SK-N-SH (cell line): ENCODE measurements around the gene ZSCAN18. TPM values are rescaled to one million over a fixed set of nuclear protein-coding genes. Genes with fewer than 3 reads are reported as not detected.

Source experiments
- CTCF ChIA-PET: fragments of 300-600, 350-600 bp; formaldehyde crosslinking; extraction: SDS; loops from one replicate; lab custom pipeline; 2021; lab: Yijun Ruan, JAX
- POLR2A ChIA-PET: fragments of 350-600 bp; sonication (Branson Sonifier 250); formaldehyde crosslinking; extraction: SDS; loops from one replicate; lab custom pipeline; 2020; ENCODE audit warnings: antibody characterized with exemption, inconsistent platforms; lab: Yijun Ruan, JAX
- DNase-seq: peaks from one replicate; pipeline ENCODE4 v3.0.0; 2012
- H2AFZ ChIP-seq: fragments of 200-600 bp; sonication (generic); 2 replicates; pipeline ENCODE4 v1.8.1; 2016; ENCODE audit warnings: antibody characterized with exemption, mild to moderate bottlenecking, low read depth
- H3F3A ChIP-seq: fragments of 200-600 bp; sonication (generic); replicated peaks from 2 replicates; pipeline ENCODE3; 2016; ENCODE audit warnings: antibody characterized with exemption, mild to moderate bottlenecking; ENCODE audit not compliant: insufficient read depth
- H3K27ac ChIP-seq, 2 experiments: fragments of 200-500 bp in 1 of 2; fragments of 200-600 bp in 1 of 2; sonication (Bioruptor generic) in 1 of 2; sonication (generic), shearing (Covaris generic) in 1 of 2; 2 replicates each; pipeline versions ENCODE4 v1.5.1 to v1.6.1; 2014 to 2016; ENCODE audit warnings: low read depth in 2 of 2, inconsistent platforms in 1 of 2, low read length in 1 of 2, mild to moderate bottlenecking in 1 of 2, mixed read lengths in 1 of 2
- H3K27me3 ChIP-seq: fragments of 200-600 bp; sonication (generic), shearing (Covaris generic); 2 replicates; pipeline ENCODE4 v1.6.1; 2016; ENCODE audit warnings: mixed run types; ENCODE audit not compliant: insufficient read depth
- H3K36me3 ChIP-seq, 2 experiments: fragments of 200-500 bp in 1 of 2; fragments of 200-600 bp in 1 of 2; sonication (Bioruptor generic) in 1 of 2; sonication (generic) in 1 of 2; replicated peaks in 1 of 2; 2 replicates each; pipeline versions ENCODE3 to v1.5.1; 2014 to 2016; ENCODE audit warnings: low read length in 1 of 2, mild to moderate bottlenecking in 1 of 2; ENCODE audit not compliant: insufficient read depth in 2 of 2, control insufficient read depth in 1 of 2
- H3K4me1 ChIP-seq, 2 experiments: fragments of 200-500 bp in 1 of 2; fragments of 200-600 bp in 1 of 2; sonication (Bioruptor generic) in 1 of 2; sonication (generic), shearing (Covaris generic) in 1 of 2; 2 replicates each; pipeline versions ENCODE4 v1.5.1 to v1.6.1; 2014 to 2016; ENCODE audit warnings: low read depth in 1 of 2, low read length in 1 of 2, mixed run types in 1 of 2; ENCODE audit not compliant: insufficient read depth in 2 of 2, control insufficient read depth in 1 of 2
- H3K4me2 ChIP-seq: fragments of 200-600 bp; sonication (generic), shearing (Covaris generic); 2 replicates; pipeline ENCODE4 v1.6.1; 2017; ENCODE audit warnings: mixed run types
- H3K4me3 ChIP-seq, 2 experiments: fragments of 200-500 bp in 1 of 2; fragments of 200-600 bp in 1 of 2; sonication (Bioruptor generic) in 1 of 2; sonication (generic), shearing (Covaris generic) in 1 of 2; 2 replicates each; pipeline versions ENCODE4 v1.5.1 to v1.8.1; 2014 to 2016; ENCODE audit warnings: low read depth in 2 of 2, inconsistent platforms in 1 of 2, low read length in 1 of 2, mild to moderate bottlenecking in 1 of 2, mixed read lengths in 1 of 2, moderate library complexity in 1 of 2
- H3K79me2 ChIP-seq: fragments of 200-600 bp; sonication (generic); 2 replicates; pipeline ENCODE4 v1.8.1; 2017; ENCODE audit warnings: mild to moderate bottlenecking; ENCODE audit not compliant: insufficient read depth
- H3K9ac ChIP-seq: fragments of 200-600 bp; sonication (generic); 2 replicates; pipeline ENCODE4 v1.6.1; 2017; ENCODE audit warnings: mixed run types
- H3K9me2 ChIP-seq: fragments of 200-600 bp; sonication (generic); 2 replicates; pipeline ENCODE4 v1.6.1; 2017; ENCODE audit warnings: mixed run types
- H3K9me3 ChIP-seq: fragments of 200-600 bp; sonication (generic); 2 replicates; pipeline ENCODE4 v1.6.1; 2017; ENCODE audit warnings: mixed run types, mild to moderate bottlenecking, moderate library complexity
- H4K20me1 ChIP-seq: fragments of 200-600 bp; sonication (generic); 2 replicates; pipeline ENCODE4 v1.6.1; 2017; ENCODE audit warnings: mild to moderate bottlenecking, mixed run types; ENCODE audit not compliant: insufficient read depth
- EP300 ChIP-seq, 2 experiments: IDR thresholded peaks; 2 replicates each; pipeline versions ENCODE4 v1.4.0 to v1.6.1; 2012; ENCODE audit warnings: borderline replicate concordance in 1 of 2, low read depth in 1 of 2, low read length in 1 of 2
- EZH2phosphoT487 ChIP-seq: fragments of 200-600 bp; sonication (generic); IDR thresholded peaks from 2 replicates; pipeline ENCODE4 v1.6.1; 2017; ENCODE audit warnings: low read depth, mixed run types, mild to moderate bottlenecking, antibody characterized with exemption, moderate library complexity, borderline replicate concordance
- FOSL2 ChIP-seq: IDR thresholded peaks from 2 replicates; pipeline ENCODE4 v1.4.0; 2012; ENCODE audit warnings: low read depth, mild to moderate bottlenecking, moderate library complexity, borderline replicate concordance
- GATA2 ChIP-seq: sonication (generic); formaldehyde crosslinking; IDR thresholded peaks from 2 replicates; pipeline ENCODE4 v1.5.0; 2020; ENCODE audit warnings: mild to moderate bottlenecking, missing genetic modification reagents
- JUND ChIP-seq: IDR thresholded peaks from 2 replicates; pipeline ENCODE4 v1.4.0; 2012
- MEF2A ChIP-seq: IDR thresholded peaks from 2 replicates; pipeline ENCODE4 v1.4.0; 2012; ENCODE audit warnings: low read depth, borderline replicate concordance
- NRF1 ChIP-seq: IDR thresholded peaks from 2 replicates; pipeline ENCODE4 v1.6.1; 2012; ENCODE audit warnings: low read depth, mild to moderate bottlenecking, low read length
- POLR2AphosphoS5 ChIP-seq: IDR thresholded peaks from 2 replicates; pipeline ENCODE4 v1.6.1; 2012; ENCODE audit warnings: low read depth, low read length
- RCOR1 ChIP-seq: fragments of 150-350 bp; IDR thresholded peaks from 2 replicates; pipeline ENCODE4 v1.6.1; 2017; ENCODE audit warnings: antibody characterized with exemption, low read length
- RFX5 ChIP-seq: IDR thresholded peaks from 2 replicates; pipeline ENCODE4 v1.6.1; 2012; ENCODE audit warnings: mild to moderate bottlenecking, improper control_type of control experiment, low read length
- SIN3A ChIP-seq: IDR thresholded peaks from 2 replicates; pipeline ENCODE4 v1.6.1; 2012; ENCODE audit warnings: low read depth, mild to moderate bottlenecking, low read length, moderate library complexity, borderline replicate concordance
- SMC3 ChIP-seq: IDR thresholded peaks from 2 replicates; pipeline ENCODE4 v1.6.1; 2012; ENCODE audit warnings: low read depth, low read length, improper control_type of control experiment
- TAF1 ChIP-seq: IDR thresholded peaks from 2 replicates; pipeline ENCODE4 v1.6.1; 2012; ENCODE audit warnings: low read depth, mild to moderate bottlenecking, low read length, moderate library complexity, borderline replicate concordance
- WGBS: methylation state at CpG from one replicate; pipeline ENCODE4 v1.1.6; 2017; ENCODE audit warnings: low lambda C conversion rate; 5-methylcytosine and 5-hydroxymethylcytosine counted together
- polyA plus RNA-seq, 3 experiments: library from polyadenylated mRNA; depleted of rRNA; stranded (reverse); fragments of >200 nt; gene quantifications; 2 replicates each; pipeline ENCODE4 v1.2.3, GENCODE V29; 2012
- TF ChIP-seq, protein P1 (sequence below): fragments of 200-600 bp; sonication (generic); IDR thresholded peaks from 2 replicates; pipeline ENCODE4 v1.6.1; 2017; ENCODE audit warnings: antibody characterized with exemption, mild to moderate bottlenecking, moderate library complexity
- TF ChIP-seq, protein P2 (sequence below): IDR thresholded peaks from 2 replicates; pipeline ENCODE4 v1.4.0; 2012; ENCODE audit warnings: low read depth, borderline replicate concordance
- TF ChIP-seq, protein P3 (sequence below): fragments of 150-350 bp; IDR thresholded peaks from 2 replicates; pipeline ENCODE4 v1.6.1; 2017; ENCODE audit warnings: antibody characterized with exemption, low read length, low read depth, borderline replicate concordance
- TF ChIP-seq, protein P4 (sequence below): IDR thresholded peaks from 2 replicates; pipeline ENCODE4; 2012

Gene ZSCAN18
- polyA plus RNA-seq, 1 of the 3 experiments (the other 2 are of a cell fraction), result 26.7 TPM

GRCh38 chr19:58056261-58056660, 41.8 kb downstream of the ZSCAN18 start:
- ChIA-PET CTCF (no interaction called here), POLR2A (no interaction called here)
- Histone ChIP-seq H3K9me3 (no peaks in the 10 kb centered on the region), H3K79me2 (no peaks in the 10 kb centered on the region), H3K36me3 (no peaks in the 10 kb centered on the region), H3K4me2 (no peak overlapping the region), H2AFZ (no peak overlapping the region), H3K4me1 (no peaks in the 10 kb centered on the region), H3K27me3 (no peaks in the 10 kb centered on the region), H3K4me3 (no peak overlapping the region), H3F3A (no peaks in the 10 kb centered on the region), H3K27ac (no peak overlapping the region), H4K20me1 (no peaks in the 10 kb centered on the region), H3K9ac (no peak overlapping the region), H3K9me2 (no peaks in the 10 kb centered on the region)
- 17% methylated on average over 2 of the region's 8 CpGs for WGBS
- no peak for DNase-seq
- TF ChIP-seq, protein P1, sequence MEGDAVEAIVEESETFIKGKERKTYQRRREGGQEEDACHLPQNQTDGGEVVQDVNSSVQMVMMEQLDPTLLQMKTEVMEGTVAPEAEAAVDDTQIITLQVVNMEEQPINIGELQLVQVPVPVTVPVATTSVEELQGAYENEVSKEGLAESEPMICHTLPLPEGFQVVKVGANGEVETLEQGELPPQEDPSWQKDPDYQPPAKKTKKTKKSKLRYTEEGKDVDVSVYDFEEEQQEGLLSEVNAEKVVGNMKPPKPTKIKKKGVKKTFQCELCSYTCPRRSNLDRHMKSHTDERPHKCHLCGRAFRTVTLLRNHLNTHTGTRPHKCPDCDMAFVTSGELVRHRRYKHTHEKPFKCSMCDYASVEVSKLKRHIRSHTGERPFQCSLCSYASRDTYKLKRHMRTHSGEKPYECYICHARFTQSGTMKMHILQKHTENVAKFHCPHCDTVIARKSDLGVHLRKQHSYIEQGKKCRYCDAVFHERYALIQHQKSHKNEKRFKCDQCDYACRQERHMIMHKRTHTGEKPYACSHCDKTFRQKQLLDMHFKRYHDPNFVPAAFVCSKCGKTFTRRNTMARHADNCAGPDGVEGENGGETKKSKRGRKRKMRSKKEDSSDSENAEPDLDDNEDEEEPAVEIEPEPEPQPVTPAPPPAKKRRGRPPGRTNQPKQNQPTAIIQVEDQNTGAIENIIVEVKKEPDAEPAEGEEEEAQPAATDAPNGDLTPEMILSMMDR, result no peak
- no peak for TF ChIP-seq FOSL2
- TF ChIP-seq GATA2 (CRISPR knock-in tag), result no peak
- TF ChIP-seq RFX5, result no peak
- TF ChIP-seq EP300 (IDR thresholded peaks at IDR 0.05; ENCODE audit: borderline replicate concordance in 1 of 2, low read depth in 1 of 2, low read length in 1 of 2), result no peak
- TF ChIP-seq SMC3, result no peak
- TF ChIP-seq, protein P2, sequence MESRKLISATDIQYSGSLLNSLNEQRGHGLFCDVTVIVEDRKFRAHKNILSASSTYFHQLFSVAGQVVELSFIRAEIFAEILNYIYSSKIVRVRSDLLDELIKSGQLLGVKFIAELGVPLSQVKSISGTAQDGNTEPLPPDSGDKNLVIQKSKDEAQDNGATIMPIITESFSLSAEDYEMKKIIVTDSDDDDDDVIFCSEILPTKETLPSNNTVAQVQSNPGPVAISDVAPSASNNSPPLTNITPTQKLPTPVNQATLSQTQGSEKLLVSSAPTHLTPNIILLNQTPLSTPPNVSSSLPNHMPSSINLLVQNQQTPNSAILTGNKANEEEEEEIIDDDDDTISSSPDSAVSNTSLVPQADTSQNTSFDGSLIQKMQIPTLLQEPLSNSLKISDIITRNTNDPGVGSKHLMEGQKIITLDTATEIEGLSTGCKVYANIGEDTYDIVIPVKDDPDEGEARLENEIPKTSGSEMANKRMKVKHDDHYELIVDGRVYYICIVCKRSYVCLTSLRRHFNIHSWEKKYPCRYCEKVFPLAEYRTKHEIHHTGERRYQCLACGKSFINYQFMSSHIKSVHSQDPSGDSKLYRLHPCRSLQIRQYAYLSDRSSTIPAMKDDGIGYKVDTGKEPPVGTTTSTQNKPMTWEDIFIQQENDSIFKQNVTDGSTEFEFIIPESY, result no peak
- TF ChIP-seq EZH2phosphoT487, result no peak
- TF ChIP-seq POLR2AphosphoS5, result no peak

DNA sequence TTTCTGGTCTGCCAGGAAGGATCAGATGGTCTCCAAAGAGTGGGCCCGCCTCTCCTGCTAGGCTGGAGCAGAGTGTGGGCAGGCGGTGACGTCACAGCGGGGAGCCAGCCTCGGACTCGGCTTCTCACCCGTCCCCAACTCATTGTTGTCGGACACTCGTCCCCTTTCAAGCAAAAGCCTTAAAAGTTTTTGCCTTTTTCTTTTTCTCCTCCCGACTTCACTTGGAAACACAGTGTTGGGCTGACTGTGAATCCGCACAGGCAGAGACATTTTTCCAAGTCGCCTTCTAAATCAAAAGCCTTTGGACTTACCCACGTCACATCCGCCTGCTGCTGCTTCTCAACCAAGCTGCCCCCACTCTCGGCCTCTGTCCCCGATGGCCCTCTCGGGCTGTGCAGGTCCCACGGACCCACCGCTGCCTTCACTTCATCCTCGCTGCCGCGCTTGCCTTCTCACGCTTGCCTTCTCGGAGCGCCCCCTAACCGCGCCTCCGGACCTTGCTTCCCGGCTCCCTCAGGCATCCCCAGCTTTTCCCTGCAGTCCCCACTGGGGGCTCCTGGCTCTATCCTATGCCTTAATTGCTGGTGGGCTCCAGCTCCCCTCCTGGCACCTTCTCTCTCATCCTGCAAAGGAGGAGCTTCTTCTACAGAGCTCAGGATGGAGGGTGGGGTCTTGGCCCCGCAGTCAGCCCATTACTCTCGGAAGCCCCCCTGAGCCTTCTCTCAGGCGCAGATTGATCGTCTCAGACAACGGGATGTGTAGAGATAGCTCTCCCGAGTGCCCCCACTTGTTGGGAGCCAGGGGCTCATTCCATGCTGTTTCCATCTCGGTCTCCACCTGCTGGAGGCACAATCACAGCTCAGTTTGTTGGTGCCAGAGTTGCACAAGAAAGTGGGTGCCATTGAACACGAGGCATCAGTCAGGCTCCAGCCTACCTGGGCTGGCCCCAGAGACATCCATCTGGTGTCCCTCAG, 42.8 kb downstream of the ZSCAN18 start:
- no peak overlapping the region for H2AFZ ChIP-seq
- DNase-seq, result no peak
- H3K27ac ChIP-seq, result no peak overlapping the region
- H3K27me3 ChIP-seq, result no peaks in the 10 kb centered on the region
- H3K4me3 ChIP-seq, result peak overlapping the region; percentile 1 to 29; a peak in 2 of 4 replicates
- no peaks in the 10 kb centered on the region for H3F3A ChIP-seq
- WGBS, result 18% methylated on average over 31 of the region's 37 CpGs
- H3K79me2 ChIP-seq, result no peaks in the 10 kb centered on the region
- H3K4me2 ChIP-seq, result no peak overlapping the region
- H3K36me3 ChIP-seq, result no peaks in the 10 kb centered on the region
- H3K9ac ChIP-seq, result no peak overlapping the region
- H3K9me2 ChIP-seq, result no peaks in the 10 kb centered on the region
- no peaks in the 10 kb centered on the region for H3K9me3 ChIP-seq
- no peaks in the 10 kb centered on the region for H4K20me1 ChIP-seq
- H3K4me1 ChIP-seq, result no peaks in the 10 kb centered on the region
- CTCF ChIA-PET, result interaction anchor here (0.7 kb wide), 1 partner anchor 100 kb away, joined by 3 read pairs; no protein-coding TSS in a partner anchor
- POLR2A ChIA-PET, result no interaction called here
- no peak for TF ChIP-seq TAF1
- no peak for TF ChIP-seq SIN3A
- no peak for TF ChIP-seq FOSL2
- TF ChIP-seq MEF2A, result no peak
- no peak for TF ChIP-seq SMC3
- TF ChIP-seq, protein P2, result no peak
- TF ChIP-seq, protein P3, sequence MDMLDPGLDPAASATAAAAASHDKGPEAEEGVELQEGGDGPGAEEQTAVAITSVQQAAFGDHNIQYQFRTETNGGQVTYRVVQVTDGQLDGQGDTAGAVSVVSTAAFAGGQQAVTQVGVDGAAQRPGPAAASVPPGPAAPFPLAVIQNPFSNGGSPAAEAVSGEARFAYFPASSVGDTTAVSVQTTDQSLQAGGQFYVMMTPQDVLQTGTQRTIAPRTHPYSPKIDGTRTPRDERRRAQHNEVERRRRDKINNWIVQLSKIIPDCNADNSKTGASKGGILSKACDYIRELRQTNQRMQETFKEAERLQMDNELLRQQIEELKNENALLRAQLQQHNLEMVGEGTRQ, result no peak
- no peak for TF ChIP-seq NRF1
- TF ChIP-seq RCOR1, result no peak
- TF ChIP-seq GATA2 (CRISPR knock-in tag), result no peak
- no peak for TF ChIP-seq JUND
- TF ChIP-seq, protein P4, sequence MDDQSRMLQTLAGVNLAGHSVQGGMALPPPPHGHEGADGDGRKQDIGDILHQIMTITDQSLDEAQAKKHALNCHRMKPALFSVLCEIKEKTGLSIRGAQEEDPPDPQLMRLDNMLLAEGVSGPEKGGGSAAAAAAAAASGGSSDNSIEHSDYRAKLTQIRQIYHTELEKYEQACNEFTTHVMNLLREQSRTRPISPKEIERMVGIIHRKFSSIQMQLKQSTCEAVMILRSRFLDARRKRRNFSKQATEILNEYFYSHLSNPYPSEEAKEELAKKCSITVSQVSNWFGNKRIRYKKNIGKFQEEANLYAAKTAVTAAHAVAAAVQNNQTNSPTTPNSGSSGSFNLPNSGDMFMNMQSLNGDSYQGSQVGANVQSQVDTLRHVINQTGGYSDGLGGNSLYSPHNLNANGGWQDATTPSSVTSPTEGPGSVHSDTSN, result no peak
